Endothelial cell of umbilical vein (primary cell): ENCODE results near the gene FBL. TPM values are rescaled to one million over a fixed set of nuclear protein-coding genes. Genes with fewer than 3 reads are reported as not detected.

Experiments used
- BruUV-seq: library from RNA; stranded (reverse); fragments of 400-500 nt; replicated peaks from 2 replicates; lab custom pipeline; 2021; lab: Mats Ljungman, UMichigan
- CTCF ChIA-PET: fragments of 300-600, 350-600 bp; sonication (Branson Sonifier 250); formaldehyde crosslinking; loops from one replicate; lab custom pipeline; 2021; ENCODE audit warnings: antibody characterized with exemption, inconsistent platforms; lab: Charles Lee
- POLR2A ChIA-PET: fragments of 300-600, 350-600 bp; sonication (Branson Sonifier 250); formaldehyde crosslinking; loops from one replicate; lab custom pipeline; 2021; ENCODE audit warnings: antibody characterized with exemption, inconsistent platforms; lab: Charles Lee
- DNase-seq: peaks from one replicate; pipeline ENCODE4 v3.0.0-alpha.2; 2011; ENCODE audit warnings: low read depth, low spot score
- FAIRE-seq: peaks from 2 replicates; lab custom pipeline; 2011; peaks lifted over from hg19 to GRCh38; lab: Jason Lieb, UNC
- H2AFZ ChIP-seq: 2 replicates; pipeline ENCODE4 v1.6.0; 2012; ENCODE audit warnings: low read depth, low read length, control low read depth, inconsistent platforms
- H3K27ac ChIP-seq: 2 replicates; pipeline ENCODE4 v1.5.1; 2011; ENCODE audit warnings: low read depth, mild to moderate bottlenecking, control low read depth, low read length, moderate library complexity; ENCODE audit not compliant: insufficient read depth
- H3K27me3 ChIP-seq, 2 experiments: 2 replicates each; pipeline versions ENCODE4 v1.6.0 to v1.6.1; 2011; ENCODE audit warnings: low read length in 2 of 2, mixed read lengths in 1 of 2; ENCODE audit not compliant: control insufficient read depth in 2 of 2, insufficient read depth in 2 of 2
- H3K36me3 ChIP-seq, 2 experiments: 2 replicates in 1 of 2; 3 replicates in 1 of 2; pipeline ENCODE4 v1.5.1; 2011; ENCODE audit warnings: low read length in 2 of 2, mild to moderate bottlenecking in 1 of 2, moderate library complexity in 1 of 2; ENCODE audit not compliant: control insufficient read depth in 2 of 2, insufficient read depth in 2 of 2; ENCODE audit errors: extremely low read depth in 1 of 2
- H3K4me1 ChIP-seq: 3 replicates; pipeline ENCODE4 v1.5.1; 2011; ENCODE audit warnings: mild to moderate bottlenecking, low read length; ENCODE audit not compliant: control insufficient read depth, insufficient read depth; ENCODE audit errors: extremely low read depth
- H3K4me2 ChIP-seq: 2 replicates; pipeline ENCODE4 v1.6.1; 2011; ENCODE audit warnings: low read length, control low read depth, mixed read lengths; ENCODE audit not compliant: insufficient read depth
- H3K4me3 ChIP-seq, 3 experiments: fragments of 200-600 bp in 1 of 3; sonication (generic), shearing (Covaris generic) in 1 of 3; replicated peaks in 1 of 3; 2 replicates each; pipeline ENCODE4 v1.5.1; 2011 to 2016; ENCODE audit warnings: control low read depth in 3 of 3, low read length in 3 of 3, mild to moderate bottlenecking in 2 of 3, inconsistent platforms in 1 of 3, low read depth in 1 of 3, moderate library complexity in 1 of 3; ENCODE audit not compliant: insufficient read depth in 1 of 3
- H3K79me2 ChIP-seq: 2 replicates; pipeline ENCODE4 v1.6.0; 2012; ENCODE audit warnings: low read length, inconsistent platforms; ENCODE audit not compliant: control insufficient read depth, insufficient read depth
- H3K9ac ChIP-seq: replicated peaks from 2 replicates; pipeline ENCODE3; 2011; ENCODE audit warnings: low read length, control low read depth; ENCODE audit not compliant: insufficient read depth; ENCODE audit errors: extremely low read depth
- H3K9me1 ChIP-seq: replicated peaks from 3 replicates; pipeline ENCODE4 v1.6.0; 2011; ENCODE audit warnings: mild to moderate bottlenecking, low read length; ENCODE audit not compliant: control insufficient read depth, insufficient read depth; ENCODE audit errors: extremely low read depth
- H3K9me3 ChIP-seq: replicated peaks from 2 replicates; pipeline ENCODE4 v1.5.1; 2012; ENCODE audit warnings: low read length, inconsistent platforms; ENCODE audit not compliant: control insufficient read depth, insufficient read depth
- H4K20me1 ChIP-seq: replicated peaks from 2 replicates; pipeline ENCODE3; 2011; ENCODE audit warnings: mild to moderate bottlenecking, low read length; ENCODE audit not compliant: control insufficient read depth, insufficient read depth; ENCODE audit errors: extremely low read depth
- EZH2 ChIP-seq: IDR thresholded peaks from 2 replicates; pipeline ENCODE4 v1.6.1; 2012; ENCODE audit warnings: borderline replicate concordance, low read depth, mild to moderate bottlenecking, moderate library complexity, low read length, inconsistent platforms; ENCODE audit not compliant: severe bottlenecking
- FOS ChIP-seq: IDR thresholded peaks from 2 replicates; pipeline ENCODE4 v1.6.1; 2011; ENCODE audit warnings: mild to moderate bottlenecking, low read length, moderate library complexity, borderline replicate concordance; ENCODE audit not compliant: insufficient read depth
- GATA2 ChIP-seq: IDR thresholded peaks from 2 replicates; pipeline ENCODE4 v1.7.0; 2011; ENCODE audit warnings: low read depth, mild to moderate bottlenecking, moderate library complexity, mixed read lengths, low read length; ENCODE audit not compliant: insufficient read length, insufficient read depth
- JUN ChIP-seq: IDR thresholded peaks from 2 replicates; pipeline ENCODE4 v1.6.1; 2011; ENCODE audit warnings: borderline replicate concordance, low read depth; ENCODE audit not compliant: insufficient read length, insufficient read depth
- MYC ChIP-seq: IDR thresholded peaks from one replicate; pipeline ENCODE4 v1.6.1; 2011; ENCODE audit warnings: mild to moderate bottlenecking, low read depth, low read length
- POLR2A ChIP-seq: IDR thresholded peaks from 2 replicates; pipeline ENCODE4 v1.6.1; 2012; ENCODE audit warnings: low read depth, mild to moderate bottlenecking, control low read depth, low read length
- POLR2AphosphoS5 ChIP-seq: IDR thresholded peaks from 2 replicates; pipeline ENCODE4 v1.6.1; 2012; ENCODE audit warnings: low read depth, mild to moderate bottlenecking, control low read depth, low read length, moderate library complexity; ENCODE audit not compliant: insufficient read depth
- dilution Hi-C: fragments of 300-500 bp; cut with MboI; formaldehyde crosslinking; loops from one replicate; pipeline ENCODE4 v1.15.0; 2019; ENCODE audit warnings: low sequenced_read_pairs; ENCODE audit not compliant: extremely low pct_ligation_motif_present
- intact Hi-C: fragments of 100-400 bp; cut with micrococcal nuclease; formaldehyde crosslinking; loops from one replicate; pipeline ENCODE4 v1.10.0; 2022
- polyA plus RNA-seq, 4 experiments: library from polyadenylated mRNA; depleted of rRNA in 3 of 4; stranded (reverse) in 3 of 4; unstranded in 1 of 4; fragments of >200 nt; gene quantifications; 2 replicates each; pipeline versions ENCODE4 v1.2.1 to v1.2.3, GENCODE V29; 2011 to 2012; ENCODE audit warnings: missing spikeins in 1 of 4
- total RNA-seq: library from RNA; stranded (reverse); gene quantifications from 2 replicates; pipeline ENCODE4 v1.2.3, GENCODE V29; 2021
- TF ChIP-seq, protein P1 (sequence below), 2 donors: IDR thresholded peaks; 1 replicate in 1 of 2; 2 replicates in 1 of 2; pipeline ENCODE4 v1.5.1; 2011; ENCODE audit warnings: low read length in 2 of 2, mild to moderate bottlenecking in 2 of 2, moderate library complexity in 2 of 2, control low read depth in 1 of 2, inconsistent platforms in 1 of 2, low read depth in 1 of 2; ENCODE audit not compliant: insufficient read depth in 1 of 2; ENCODE audit errors: extremely low read depth in 1 of 2
- TF ChIP-seq, protein P2 (sequence below): IDR thresholded peaks from 2 replicates; pipeline ENCODE4 v1.6.1; 2011; ENCODE audit not compliant: insufficient read depth, insufficient read length

The FBL gene
- total and polyA plus RNA-seq, 2 donors (not counting 3 experiments of a cell fraction or from before 2014, with no cell fraction given): 271 to 473 TPM

DNA sequence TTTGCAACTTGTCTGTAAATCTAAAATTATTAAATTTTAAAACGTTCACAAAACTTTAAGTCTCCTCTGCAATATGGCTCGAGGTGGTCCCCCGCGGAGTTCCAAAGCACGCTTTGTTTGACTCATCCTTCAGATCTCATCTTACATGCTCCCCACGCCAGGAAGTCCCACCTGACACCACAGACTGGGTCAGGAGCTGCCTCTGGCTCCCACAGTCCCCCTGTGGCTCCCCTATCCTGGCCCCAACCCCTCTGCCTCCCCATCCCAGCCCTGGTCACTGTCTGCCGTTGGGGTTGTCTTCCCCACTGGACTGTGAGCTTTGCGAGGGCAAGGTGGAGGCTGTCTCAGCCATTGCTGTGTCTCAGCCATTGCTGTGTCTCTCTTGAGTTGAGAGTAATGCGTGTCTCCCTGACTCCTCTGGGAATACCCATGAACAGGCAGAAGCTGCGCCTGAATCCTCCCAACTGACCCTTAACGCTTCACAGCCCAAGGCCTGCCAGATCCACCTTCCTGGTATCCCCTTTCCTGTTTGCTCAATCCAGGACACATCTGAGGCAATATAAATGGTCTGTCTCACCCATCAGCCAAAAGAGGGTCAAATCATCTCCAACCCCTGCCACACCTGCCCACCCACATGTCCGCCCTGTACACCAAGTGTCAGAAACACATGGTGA, 28.2 kb downstream of the FBL start:
- Histone ChIP-seq H4K20me1 (no peaks in the 10 kb centered on the region), H3K4me3 (no peak overlapping the region), H3K36me3 (no peaks in the 10 kb centered on the region), H3K4me2 (no peak overlapping the region), H3K27me3 (no peaks in the 10 kb centered on the region), H3K79me2 (no peaks in the 10 kb centered on the region), H3K4me1 (no peaks in the 10 kb centered on the region), H3K9ac (no peak overlapping the region), H3K9me3 (no peaks in the 10 kb centered on the region), H2AFZ (no peak overlapping the region), H3K27ac (no peak overlapping the region), H3K9me1 (no peaks in the 10 kb centered on the region)
- intact Hi-C loops (no loop called here), dilution Hi-C loops (no loop called here)
- CTCF ChIA-PET: no interaction called here
- POLR2A ChIA-PET: no interaction called here
- FAIRE-seq (no peak), DNase-seq (no peak)
- TF ChIP-seq POLR2A (no peak), POLR2AphosphoS5 (no peak)
- no TSS peak for BruUV-seq

DNA sequence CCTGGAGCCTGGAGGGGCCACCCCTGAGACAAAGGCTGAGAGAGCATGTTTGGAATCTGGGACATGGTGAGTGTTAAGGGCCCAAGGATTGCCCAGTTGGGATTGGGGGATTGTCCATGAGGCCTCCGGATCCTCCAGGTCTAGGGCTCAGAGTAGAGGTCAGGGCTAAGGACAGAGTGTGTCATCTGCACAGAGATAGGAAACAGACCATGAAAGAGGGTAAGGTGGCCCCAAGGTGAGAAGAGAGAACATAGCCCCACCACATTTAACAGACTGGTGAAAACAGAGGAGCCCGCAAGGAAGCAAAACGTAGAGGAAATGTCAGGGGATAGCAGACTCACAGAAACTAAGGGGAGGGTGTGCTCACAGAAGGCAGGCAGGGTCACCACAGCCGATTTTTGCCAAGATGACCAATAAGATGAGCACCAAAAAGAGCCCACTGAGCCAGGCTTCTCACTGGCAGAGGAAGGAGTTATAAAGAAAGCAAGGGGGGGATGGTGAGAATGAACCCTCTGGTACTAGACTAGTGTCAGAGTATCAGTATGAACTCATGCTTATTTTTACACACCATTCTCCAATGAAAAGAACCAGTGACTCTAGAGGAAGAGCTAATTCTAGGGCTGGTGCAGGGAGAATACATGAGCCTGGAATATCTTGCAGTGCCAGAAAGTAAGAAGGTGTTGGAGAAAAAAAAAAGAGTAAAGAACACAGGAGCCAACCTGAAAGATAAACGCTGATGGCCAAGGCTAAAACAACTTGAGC, 29.7 kb downstream of the FBL start:
- H3K9me3 ChIP-seq: no peaks in the 10 kb centered on the region
- H2AFZ ChIP-seq: no peak overlapping the region
- H3K27me3 ChIP-seq: no peaks in the 10 kb centered on the region
- no peaks in the 10 kb centered on the region for H3K9me1 ChIP-seq
- CTCF ChIA-PET: interaction anchor here (1.7 kb wide), 1 partner anchor 24 kb away, joined by 4 read pairs; no protein-coding TSS in a partner anchor
- POLR2A ChIA-PET: no interaction called here
- intact Hi-C loops: no loop called here
- no peaks in the 10 kb centered on the region for H3K36me3 ChIP-seq
- BruUV-seq: no TSS peak
- no peak overlapping the region for H3K27ac ChIP-seq
- no peak overlapping the region for H3K4me3 ChIP-seq
- no peak for FAIRE-seq
- no peaks in the 10 kb centered on the region for H3K4me1 ChIP-seq
- H3K79me2 ChIP-seq: no peaks in the 10 kb centered on the region
- TF ChIP-seq JUN (no peak), FOS (no peak), GATA2 (no peak), POLR2AphosphoS5 (no peak), POLR2A (no peak), MYC (no peak), EZH2 (no peak)
- TF ChIP-seq, protein P1, sequence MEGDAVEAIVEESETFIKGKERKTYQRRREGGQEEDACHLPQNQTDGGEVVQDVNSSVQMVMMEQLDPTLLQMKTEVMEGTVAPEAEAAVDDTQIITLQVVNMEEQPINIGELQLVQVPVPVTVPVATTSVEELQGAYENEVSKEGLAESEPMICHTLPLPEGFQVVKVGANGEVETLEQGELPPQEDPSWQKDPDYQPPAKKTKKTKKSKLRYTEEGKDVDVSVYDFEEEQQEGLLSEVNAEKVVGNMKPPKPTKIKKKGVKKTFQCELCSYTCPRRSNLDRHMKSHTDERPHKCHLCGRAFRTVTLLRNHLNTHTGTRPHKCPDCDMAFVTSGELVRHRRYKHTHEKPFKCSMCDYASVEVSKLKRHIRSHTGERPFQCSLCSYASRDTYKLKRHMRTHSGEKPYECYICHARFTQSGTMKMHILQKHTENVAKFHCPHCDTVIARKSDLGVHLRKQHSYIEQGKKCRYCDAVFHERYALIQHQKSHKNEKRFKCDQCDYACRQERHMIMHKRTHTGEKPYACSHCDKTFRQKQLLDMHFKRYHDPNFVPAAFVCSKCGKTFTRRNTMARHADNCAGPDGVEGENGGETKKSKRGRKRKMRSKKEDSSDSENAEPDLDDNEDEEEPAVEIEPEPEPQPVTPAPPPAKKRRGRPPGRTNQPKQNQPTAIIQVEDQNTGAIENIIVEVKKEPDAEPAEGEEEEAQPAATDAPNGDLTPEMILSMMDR (IDR thresholded peaks at IDR 0.05; ENCODE audit: extremely low read depth in 1 of 2, insufficient read depth in 1 of 2, low read depth in 1 of 2, low read length in 2 of 2): no peak
- TF ChIP-seq, protein P2, sequence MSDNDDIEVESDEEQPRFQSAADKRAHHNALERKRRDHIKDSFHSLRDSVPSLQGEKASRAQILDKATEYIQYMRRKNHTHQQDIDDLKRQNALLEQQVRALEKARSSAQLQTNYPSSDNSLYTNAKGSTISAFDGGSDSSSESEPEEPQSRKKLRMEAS: no peak
- no peak for DNase-seq
- H3K4me2 ChIP-seq: no peak overlapping the region
- H3K9ac ChIP-seq: no peak overlapping the region
- H4K20me1 ChIP-seq: no peaks in the 10 kb centered on the region
- dilution Hi-C loops: no loop called here
